Measurements from ENCODE around the gene IL4I1. TPM values are rescaled to one million over a fixed set of nuclear protein-coding genes. Genes with fewer than 3 reads are reported as not detected.

IL4I1 gene
- total and polyA plus RNA-seq, 2 of the 8 experiments (the other 6 are each of a cell fraction or from before 2014, with no cell fraction given): 0.41 to 0.76 TPM

GRCh38 chr19:49891393-49891792 is 5.3 kb downstream of the IL4I1 start:
- Histone ChIP-seq H4K8ac (ENCODE audit: extremely low read depth, insufficient read depth, low read length) (peak overlapping the region; percentile 60; the same call in 1 of the 2 replicates), H3K56ac (replicated peaks; ENCODE audit: insufficient read length, low read depth, low read length) (no peak overlapping the region), H4K20me1 (replicated peaks in 1 of 2; ENCODE audit: control insufficient read depth in 1 of 2, insufficient read depth in 2 of 2, low read length in 2 of 2) (peaks cover 0 to 5% of the 10 kb centered on the region in 2 experiments), H3K4me2 (ENCODE audit: insufficient read depth in 1 of 2, low read depth in 2 of 2, low read length in 2 of 2) (peak overlapping the region in 1 of 2 experiments; percentile 65; a peak in 3 of 4 replicates), H3K27me3 (replicated peaks in 1 of 4; ENCODE audit: control insufficient read depth in 3 of 4, extremely low read depth in 1 of 4, insufficient read depth in 3 of 4, low read length in 3 of 4) (peaks cover 0 to 11% (median 6%) of the 10 kb centered on the region in 4 experiments; a peak in 4 of 7 replicates), H3K23me2 (ENCODE audit: low read depth, low read length) (peaks cover 2% of the 10 kb centered on the region; the same call in 1 of the 2 replicates), H2BK20ac (ENCODE audit: low read length) (no peak overlapping the region), H3K27ac (ENCODE audit: low read depth, low read length) (no peak overlapping the region), H2BK12ac (ENCODE audit: low read depth, low read length) (no peak overlapping the region), H3K4me1 (replicated peaks in 1 of 4; ENCODE audit: control insufficient read depth in 3 of 4, insufficient read depth in 4 of 4, low read length in 3 of 4) (peaks cover 0 to 10% (median 8%) of the 10 kb centered on the region in 4 experiments; a peak in 5 of 7 replicates), H4K5ac (ENCODE audit: insufficient read length, low read depth, low read length) (no peak overlapping the region), H2AK5ac (ENCODE audit: low read depth, low read length) (no peak overlapping the region), H3K14ac (ENCODE audit: insufficient read length) (no peak overlapping the region), H3K23ac (ENCODE audit: insufficient read length) (no peak overlapping the region), H2BK15ac (ENCODE audit: low read length) (peak overlapping the region; percentile 29; the same call in 1 of the 2 replicates), H3K79me1 (ENCODE audit: low read depth, low read length) (no peaks in the 10 kb centered on the region), H3K4me3 (ENCODE audit: extremely low read depth in 1 of 4, insufficient read depth in 2 of 4, low read depth in 3 of 4, low read length in 4 of 4) (peak overlapping the region in 1 of 4 experiments; percentile 44; a peak in 3 of 8 replicates), H2BK120ac (replicated peaks; ENCODE audit: low read depth, low read length) (no peak overlapping the region), H3K36me3 (ENCODE audit: control insufficient read depth in 2 of 4, insufficient read depth in 4 of 4, low read length in 3 of 4) (peaks cover 0 to 10% (median 0%) of the 10 kb centered on the region in 4 experiments; a peak in 2 of 8 replicates), H4K91ac (replicated peaks; ENCODE audit: insufficient read length, low read length) (no peak overlapping the region), H3K4ac (replicated peaks; ENCODE audit: insufficient read length, low read depth, low read length) (no peak overlapping the region), H3K18ac (ENCODE audit: extremely low read depth, low read length) (no peak overlapping the region; the same call in 1 of the 2 replicates), H3K9ac (replicated peaks in 1 of 4; ENCODE audit: extremely low read depth in 1 of 4, low read depth in 3 of 4, low read length in 3 of 4) (no peak overlapping the region), H3K79me2 (ENCODE audit: control insufficient read depth in 1 of 2, insufficient read depth in 2 of 2, low read length in 2 of 2) (no peaks in the 10 kb centered on the region), H2AFZ (ENCODE audit: low read length) (no peak overlapping the region), H2BK5ac (ENCODE audit: low read depth, low read length) (no peak overlapping the region), H3K9me3 (ENCODE audit: insufficient read depth in 2 of 2, low read depth in 1 of 2, low read length in 1 of 2) (peaks cover 0 to 10% of the 10 kb centered on the region in 2 experiments; a peak in 3 of 4 replicates)
- 90% methylated on average over 17 of the region's 17 CpGs; no CpG with 5 or more reads in 1 of the 2 experiments for WGBS, 2 experiments (ENCODE audit: extremely low coverage in 1 of 2, insufficient coverage in 1 of 2, insufficient read length in 1 of 2, insufficient replicate concordance in 2 of 2, low coverage in 1 of 2, low lambda C conversion rate in 2 of 2, missing lambda C conversion rate in 1 of 2)
- DNase-seq (ENCODE audit: low read depth in 1 of 2, low spot score in 2 of 2) (no peak), FAIRE-seq (no peak)
- TF ChIP-seq TAF7 (optimal IDR thresholded peaks at IDR 0.05; ENCODE audit: borderline replicate concordance, low read depth, low read length): no peak
- no peak for TF ChIP-seq POLR2AphosphoS5 (IDR thresholded peaks at IDR 0.05; ENCODE audit: low read depth, low read length)
- TF ChIP-seq POU5F1 (IDR thresholded peaks at IDR 0.05; ENCODE audit: low read depth, low read length): no peak
- CTCF ChIA-PET (ENCODE audit: partially characterized antibody): interaction anchor here (0.8 to 2.2 kb wide), 5 partner anchors 10 to 245 kb away, joined by 3 to 7 read pairs (median 3); no protein-coding TSS in a partner anchor
- POLR2A ChIA-PET (ENCODE audit: partially characterized antibody): interaction anchor here (0.8 to 9.5 kb wide), 13 partner anchors 10 to 65 kb away, joined by 3 to 82 read pairs (median 4); partner anchors contain the start of genes AKT1S1, ATF5, NUP62 and TBC1D17

Measured in H1 (cell line).